WTC11 (cell line): ENCODE measurements around the gene TTLL11. TPM values are rescaled to one million over a fixed set of nuclear protein-coding genes. Genes with fewer than 3 reads are reported as not detected.

Source experiments
- ATAC-seq: fragments of 200-7000 bp; cut with Tn5 transposase; 2 replicates; pipeline ENCODE4 v1.10.0; 2021; ENCODE audit warnings: mild to moderate bottlenecking, moderate library complexity
- CTCF ChIA-PET: fragments of 300-600 bp; sonication (Branson Sonifier 250); formaldehyde crosslinking; loops from one replicate; lab custom pipeline; 2021; ENCODE audit warnings: antibody characterized with exemption; lab: Charles Lee
- POLR2A ChIA-PET: fragments of 350-600 bp; sonication (Branson Sonifier 250); formaldehyde crosslinking; loops from one replicate; lab custom pipeline; 2021; ENCODE audit warnings: antibody characterized with exemption; lab: Charles Lee
- DNase-seq: peaks from one replicate; pipeline ENCODE4 v3.0.0; 2021; ENCODE audit warnings: low spot score
- H3K27ac Mint-ChIP-seq: 2 replicates; pipeline ENCODE4 v1.8.0; 2021; ENCODE audit warnings: mixed read lengths
- H3K27me3 Mint-ChIP-seq: 2 replicates; pipeline ENCODE4 v1.8.0; 2021; ENCODE audit warnings: low read depth, mild to moderate bottlenecking, moderate library complexity, mixed read lengths
- H3K36me3 Mint-ChIP-seq: 2 replicates; pipeline ENCODE4 v1.8.0; 2021; ENCODE audit warnings: mixed read lengths
- H3K4me1 Mint-ChIP-seq: 2 replicates; pipeline ENCODE4 v1.8.0; 2022; ENCODE audit warnings: mixed read lengths
- H3K4me3 Mint-ChIP-seq: 2 replicates; pipeline ENCODE4 v1.8.0; 2021; ENCODE audit warnings: mild to moderate bottlenecking, moderate library complexity, mixed read lengths
- H3K9me3 Mint-ChIP-seq: 2 replicates; pipeline ENCODE4 v1.8.0; 2021; ENCODE audit warnings: mixed read lengths
- AFF4 ChIP-seq: sonication (generic); formaldehyde crosslinking; IDR thresholded peaks from 2 replicates; pipeline ENCODE4 v1.8.1; 2023; ENCODE audit warnings: mild to moderate bottlenecking, missing genetic modification reagents, borderline replicate concordance
- ATF1 ChIP-seq: sonication (generic); formaldehyde crosslinking; IDR thresholded peaks from 2 replicates; pipeline ENCODE4 v1.8.1; 2023; ENCODE audit warnings: mild to moderate bottlenecking, moderate library complexity, missing genetic modification reagents
- ATF6 ChIP-seq: sonication (generic); formaldehyde crosslinking; IDR thresholded peaks from 2 replicates; pipeline ENCODE4 v1.8.1; 2023; ENCODE audit warnings: mild to moderate bottlenecking, missing genetic modification reagents
- E2F4 ChIP-seq: sonication (generic); formaldehyde crosslinking; IDR thresholded peaks from 2 replicates; pipeline ENCODE4 v1.8.1; 2022; ENCODE audit warnings: low read depth, mild to moderate bottlenecking, moderate library complexity, missing genetic modification reagents, borderline replicate concordance
- E2F5 ChIP-seq: sonication (generic); formaldehyde crosslinking; IDR thresholded peaks from 2 replicates; pipeline ENCODE4 v1.8.1; 2022; ENCODE audit warnings: mild to moderate bottlenecking, moderate library complexity, missing genetic modification reagents
- ESRRA ChIP-seq: sonication (generic); formaldehyde crosslinking; IDR thresholded peaks from 2 replicates; pipeline ENCODE4 v1.8.1; 2022; ENCODE audit warnings: mild to moderate bottlenecking, missing genetic modification reagents, borderline replicate concordance
- FOXP1 ChIP-seq: sonication (generic); formaldehyde crosslinking; IDR thresholded peaks from 2 replicates; pipeline ENCODE4 v1.8.0; 2022; ENCODE audit warnings: missing genetic modification reagents, mild to moderate bottlenecking, moderate library complexity, borderline replicate concordance
- FOXP4 ChIP-seq: sonication (generic); formaldehyde crosslinking; IDR thresholded peaks from 2 replicates; pipeline ENCODE4 v1.8.0; 2022; ENCODE audit warnings: mild to moderate bottlenecking, missing genetic modification reagents
- GRHL2 ChIP-seq: fragments of 250-450 bp; sonication (Bioruptor Pico); IDR thresholded peaks from 2 replicates; pipeline ENCODE4 v1.8.0; 2022; ENCODE audit warnings: mild to moderate bottlenecking, moderate library complexity; ENCODE audit not compliant: insufficient replicate concordance, severe bottlenecking
- JAZF1 ChIP-seq: fragments of 250-450 bp; sonication (Bioruptor Pico); IDR thresholded peaks from 2 replicates; pipeline ENCODE4 v1.9.0; 2021; ENCODE audit warnings: moderate library complexity, mild to moderate bottlenecking, inconsistent platforms
- NFE2L1 ChIP-seq: sonication (generic); formaldehyde crosslinking; IDR thresholded peaks from 2 replicates; pipeline ENCODE4 v1.8.1; 2023; ENCODE audit warnings: missing genetic modification reagents
- NR2C2 ChIP-seq: sonication (generic); formaldehyde crosslinking; IDR thresholded peaks from 2 replicates; pipeline ENCODE4 v1.8.0; 2022; ENCODE audit warnings: mild to moderate bottlenecking, missing genetic modification reagents
- PRDM15 ChIP-seq: sonication (generic); formaldehyde crosslinking; IDR thresholded peaks from 2 replicates; pipeline ENCODE4 v1.8.0; 2022; ENCODE audit warnings: missing genetic modification reagents
- SMAD4 ChIP-seq: sonication (generic); formaldehyde crosslinking; IDR thresholded peaks from 2 replicates; pipeline ENCODE4 v1.8.0; 2022; ENCODE audit warnings: mild to moderate bottlenecking, missing genetic modification reagents
- STAT6 ChIP-seq: sonication (generic); formaldehyde crosslinking; conservative IDR thresholded peaks from 2 replicates; pipeline ENCODE4 v1.8.1; 2023; ENCODE audit warnings: mild to moderate bottlenecking, low read depth, missing genetic modification reagents, moderate library complexity
- TEAD4 ChIP-seq: sonication (generic); formaldehyde crosslinking; IDR thresholded peaks from 2 replicates; pipeline ENCODE4 v1.8.0; 2022; ENCODE audit warnings: mild to moderate bottlenecking, missing genetic modification reagents
- TP53 ChIP-seq: sonication (generic); formaldehyde crosslinking; IDR thresholded peaks from 2 replicates; pipeline ENCODE4 v1.8.1; 2023; ENCODE audit warnings: mild to moderate bottlenecking, missing genetic modification reagents
- ZBTB21 ChIP-seq: sonication (generic); formaldehyde crosslinking; IDR thresholded peaks from 2 replicates; pipeline ENCODE4 v1.8.1; 2023; ENCODE audit warnings: mild to moderate bottlenecking, missing genetic modification reagents, borderline replicate concordance
- ZSCAN18 ChIP-seq: fragments of 250-450 bp; sonication (Bioruptor Pico); IDR thresholded peaks from 2 replicates; pipeline ENCODE4 v2.1.2; 2022; ENCODE audit warnings: mild to moderate bottlenecking, moderate library complexity
- total RNA-seq: library from RNA; stranded (reverse); gene quantifications from 3 replicates; pipeline ENCODE4 v1.2.3, GENCODE V29; 2021

The TTLL11 gene
- total RNA-seq, 1 experiment from 2014 or later: 1.1 TPM

- Mint-ChIP-seq H3K4me3 (no peak overlapping the region), H3K4me1 (peaks cover 18% of the 10 kb centered on the region), H3K36me3 (no peaks in the 10 kb centered on the region), H3K27ac (no peak overlapping the region), H3K9me3 (no peaks in the 10 kb centered on the region), H3K27me3 (no peaks in the 10 kb centered on the region)
- CTCF ChIA-PET: interaction anchor here (1.1 kb wide), 1 partner anchor 17 kb away, joined by 3 read pairs; no protein-coding TSS in a partner anchor
- POLR2A ChIA-PET: no interaction called here
- ATAC-seq: no peak
- no peak for DNase-seq
- TF ChIP-seq FOXP4 (CRISPR knock-in tag): no peak
- TF ChIP-seq ZBTB21 (CRISPR knock-in tag): no peak
- no peak for TF ChIP-seq PRDM15
- TF ChIP-seq STAT6 (CRISPR knock-in tag): no peak
- no peak for TF ChIP-seq GRHL2
- no peak for TF ChIP-seq ATF1 (CRISPR knock-in tag)
- TF ChIP-seq E2F5 (CRISPR knock-in tag): no peak
- no peak for TF ChIP-seq ESRRA
- no peak for TF ChIP-seq NFE2L1 (CRISPR knock-in tag)
- no peak for TF ChIP-seq ZSCAN18 (CRISPR knock-in tag)
- TF ChIP-seq AFF4 (CRISPR knock-in tag): no peak
- TF ChIP-seq ATF6 (CRISPR knock-in tag): no peak
- no peak for TF ChIP-seq NR2C2 (CRISPR knock-in tag)
- TF ChIP-seq E2F4: no peak
- no peak for TF ChIP-seq JAZF1 (CRISPR knock-in tag)
- no peak for TF ChIP-seq TP53 (CRISPR knock-in tag)
- TF ChIP-seq FOXP1 (CRISPR knock-in tag): no peak
- TF ChIP-seq TEAD4: no peak
- TF ChIP-seq SMAD4: no peak
Observed at GRCh38 chr9:121866927-121867326, 226.2 kb downstream of the TTLL11 start.
